Measurements from ENCODE around the gene APOBEC3B. TPM values are rescaled to one million over a fixed set of nuclear protein-coding genes. Genes with fewer than 3 reads are reported as not detected.

APOBEC3B gene
- total and polyA plus RNA-seq, 9 of the 15 experiments (the other 6 are each of a cell fraction or from before 2014, with no cell fraction given) = 5.9 to 166 (median 43.2) TPM

DNA sequence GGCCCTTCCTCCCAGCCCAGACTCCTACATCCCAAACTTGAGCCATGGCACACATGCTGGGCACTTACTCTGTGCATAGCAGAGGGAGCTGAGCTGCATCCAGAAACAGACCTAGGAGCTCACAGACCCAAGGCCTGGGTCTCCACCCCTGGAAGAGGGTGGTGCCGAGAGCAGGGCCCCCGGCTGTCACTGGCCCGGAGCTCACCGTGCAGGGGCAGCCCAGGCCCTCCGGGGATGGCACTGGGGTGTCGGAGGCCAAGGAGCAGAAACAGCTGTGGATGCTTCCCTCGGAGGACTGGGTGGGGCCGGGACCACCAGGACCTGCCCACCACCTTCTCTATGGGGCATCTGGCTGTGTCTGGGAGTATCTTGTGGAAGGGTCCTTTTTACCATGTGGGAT, 29.1 kb upstream of the APOBEC3B start:
- intact Hi-C loops (cut with micrococcal nuclease) (no loop called here), in situ Hi-C loops (cut with MboI) (no loop called here)
- no peak overlapping the region for H3K27ac ChIP-seq (ENCODE audit: extremely low read depth, low read depth, low read length)
- no peaks in the 10 kb centered on the region for H3K36me3 ChIP-seq (ENCODE audit: control insufficient read depth, insufficient read depth, low read length)
- H3K9me1 ChIP-seq (ENCODE audit: control insufficient read depth, insufficient read depth, low read length) = no peaks in the 10 kb centered on the region
- H3K79me2 ChIP-seq (ENCODE audit: control insufficient read depth, insufficient read depth, low read length) = no peaks in the 10 kb centered on the region
- BruUV-seq (replicated peaks) = no TSS peak
- ATAC-seq (no peak), DNase-seq (ENCODE audit: extremely low read depth in 1 of 4, low spot score in 3 of 4) (no peak), FAIRE-seq (no peak)
- peaks cover 5 to 18% of the 10 kb centered on the region in 2 experiments; a peak in 4 of 5 replicates for H3K4me1 ChIP-seq (replicated peaks in 1 of 2; ENCODE audit: control insufficient read depth in 2 of 2, insufficient read depth in 2 of 2, low read length in 2 of 2)
- no peak overlapping the region for H3K4me2 ChIP-seq (ENCODE audit: insufficient read depth, low read length)
- no peak overlapping the region for H3K4me3 ChIP-seq
- H2AFZ ChIP-seq (ENCODE audit: low read depth, low read length) = no peak overlapping the region
- CTCF ChIA-PET (ENCODE audit: low intra/inter-chr PET ratio) = no interaction called here
- H4K20me1 ChIP-seq (replicated peaks; ENCODE audit: control insufficient read depth, insufficient read depth, low read length) = no peaks in the 10 kb centered on the region
- WGBS (ENCODE audit: insufficient coverage, low coverage, missing lambda C conversion rate) = 27% methylated on average over 6 of the region's 8 CpGs
- POLR2A ChIA-PET = no interaction called here
- no peaks in the 10 kb centered on the region for H3K9me3 ChIP-seq (replicated peaks; ENCODE audit: control insufficient read depth, insufficient read depth, low read depth, low read length)
- peaks cover 0 to 5% of the 10 kb centered on the region in 2 experiments; a peak in 3 of 5 replicates for H3K27me3 ChIP-seq (ENCODE audit: control insufficient read depth in 2 of 2, insufficient read depth in 2 of 2, low read length in 2 of 2)
- H3K9ac ChIP-seq (ENCODE audit: insufficient read depth in 1 of 2, low read depth in 2 of 2, low read length in 2 of 2) = no peak overlapping the region
- TF ChIP-seq, protein P1, sequence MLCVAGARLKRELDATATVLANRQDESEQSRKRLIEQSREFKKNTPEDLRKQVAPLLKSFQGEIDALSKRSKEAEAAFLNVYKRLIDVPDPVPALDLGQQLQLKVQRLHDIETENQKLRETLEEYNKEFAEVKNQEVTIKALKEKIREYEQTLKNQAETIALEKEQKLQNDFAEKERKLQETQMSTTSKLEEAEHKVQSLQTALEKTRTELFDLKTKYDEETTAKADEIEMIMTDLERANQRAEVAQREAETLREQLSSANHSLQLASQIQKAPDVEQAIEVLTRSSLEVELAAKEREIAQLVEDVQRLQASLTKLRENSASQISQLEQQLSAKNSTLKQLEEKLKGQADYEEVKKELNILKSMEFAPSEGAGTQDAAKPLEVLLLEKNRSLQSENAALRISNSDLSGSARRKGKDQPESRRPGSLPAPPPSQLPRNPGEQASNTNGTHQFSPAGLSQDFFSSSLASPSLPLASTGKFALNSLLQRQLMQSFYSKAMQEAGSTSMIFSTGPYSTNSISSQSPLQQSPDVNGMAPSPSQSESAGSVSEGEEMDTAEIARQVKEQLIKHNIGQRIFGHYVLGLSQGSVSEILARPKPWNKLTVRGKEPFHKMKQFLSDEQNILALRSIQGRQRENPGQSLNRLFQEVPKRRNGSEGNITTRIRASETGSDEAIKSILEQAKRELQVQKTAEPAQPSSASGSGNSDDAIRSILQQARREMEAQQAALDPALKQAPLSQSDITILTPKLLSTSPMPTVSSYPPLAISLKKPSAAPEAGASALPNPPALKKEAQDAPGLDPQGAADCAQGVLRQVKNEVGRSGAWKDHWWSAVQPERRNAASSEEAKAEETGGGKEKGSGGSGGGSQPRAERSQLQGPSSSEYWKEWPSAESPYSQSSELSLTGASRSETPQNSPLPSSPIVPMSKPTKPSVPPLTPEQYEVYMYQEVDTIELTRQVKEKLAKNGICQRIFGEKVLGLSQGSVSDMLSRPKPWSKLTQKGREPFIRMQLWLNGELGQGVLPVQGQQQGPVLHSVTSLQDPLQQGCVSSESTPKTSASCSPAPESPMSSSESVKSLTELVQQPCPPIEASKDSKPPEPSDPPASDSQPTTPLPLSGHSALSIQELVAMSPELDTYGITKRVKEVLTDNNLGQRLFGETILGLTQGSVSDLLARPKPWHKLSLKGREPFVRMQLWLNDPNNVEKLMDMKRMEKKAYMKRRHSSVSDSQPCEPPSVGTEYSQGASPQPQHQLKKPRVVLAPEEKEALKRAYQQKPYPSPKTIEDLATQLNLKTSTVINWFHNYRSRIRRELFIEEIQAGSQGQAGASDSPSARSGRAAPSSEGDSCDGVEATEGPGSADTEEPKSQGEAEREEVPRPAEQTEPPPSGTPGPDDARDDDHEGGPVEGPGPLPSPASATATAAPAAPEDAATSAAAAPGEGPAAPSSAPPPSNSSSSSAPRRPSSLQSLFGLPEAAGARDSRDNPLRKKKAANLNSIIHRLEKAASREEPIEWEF (CRISPR knock-in tag; IDR thresholded peaks at IDR 0.05) = no peak
- TF ChIP-seq NR2C1 (IDR thresholded peaks at IDR 0.05) = no peak
- no peak for TF ChIP-seq NR2C1 (tag; IDR thresholded peaks at IDR 0.05)
- TF ChIP-seq ZNF408 (CRISPR knock-in tag; IDR thresholded peaks at IDR 0.05; ENCODE audit: low read depth) = no peak
- TF ChIP-seq, protein P2, sequence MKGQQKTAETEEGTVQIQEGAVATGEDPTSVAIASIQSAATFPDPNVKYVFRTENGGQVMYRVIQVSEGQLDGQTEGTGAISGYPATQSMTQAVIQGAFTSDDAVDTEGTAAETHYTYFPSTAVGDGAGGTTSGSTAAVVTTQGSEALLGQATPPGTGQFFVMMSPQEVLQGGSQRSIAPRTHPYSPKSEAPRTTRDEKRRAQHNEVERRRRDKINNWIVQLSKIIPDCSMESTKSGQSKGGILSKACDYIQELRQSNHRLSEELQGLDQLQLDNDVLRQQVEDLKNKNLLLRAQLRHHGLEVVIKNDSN (CRISPR knock-in tag; IDR thresholded peaks at IDR 0.05) = no peak
- TF ChIP-seq HSF4 (CRISPR knock-in tag; IDR thresholded peaks at IDR 0.05; ENCODE audit: borderline replicate concordance) = no peak
- TF ChIP-seq POLR2A (conservative IDR thresholded peaks at IDR 0.05) = no peak
- no peak for TF ChIP-seq TCF3 (CRISPR knock-in tag; IDR thresholded peaks at IDR 0.05)
- TF ChIP-seq, protein P3, sequence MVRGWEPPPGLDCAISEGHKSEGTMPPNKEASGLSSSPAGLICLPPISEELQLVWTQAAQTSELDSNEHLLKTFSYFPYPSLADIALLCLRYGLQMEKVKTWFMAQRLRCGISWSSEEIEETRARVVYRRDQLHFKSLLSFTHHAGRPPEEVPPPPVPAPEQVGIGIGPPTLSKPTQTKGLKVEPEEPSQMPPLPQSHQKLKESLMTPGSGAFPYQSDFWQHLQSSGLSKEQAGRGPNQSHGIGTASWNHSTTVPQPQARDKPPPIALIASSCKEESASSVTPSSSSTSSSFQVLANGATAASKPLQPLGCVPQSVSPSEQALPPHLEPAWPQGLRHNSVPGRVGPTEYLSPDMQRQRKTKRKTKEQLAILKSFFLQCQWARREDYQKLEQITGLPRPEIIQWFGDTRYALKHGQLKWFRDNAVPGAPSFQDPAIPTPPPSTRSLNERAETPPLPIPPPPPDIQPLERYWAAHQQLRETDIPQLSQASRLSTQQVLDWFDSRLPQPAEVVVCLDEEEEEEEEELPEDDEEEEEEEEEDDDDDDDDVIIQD (CRISPR knock-in tag; IDR thresholded peaks at IDR 0.05) = no peak
- TF ChIP-seq RBM34 (IDR thresholded peaks at IDR 0.05; ENCODE audit: borderline replicate concordance, insufficient read depth, low read length) = no peak
- TF ChIP-seq NR3C1 (CRISPR knock-in tag; IDR thresholded peaks at IDR 0.05) = no peak
- TF ChIP-seq, protein P4, sequence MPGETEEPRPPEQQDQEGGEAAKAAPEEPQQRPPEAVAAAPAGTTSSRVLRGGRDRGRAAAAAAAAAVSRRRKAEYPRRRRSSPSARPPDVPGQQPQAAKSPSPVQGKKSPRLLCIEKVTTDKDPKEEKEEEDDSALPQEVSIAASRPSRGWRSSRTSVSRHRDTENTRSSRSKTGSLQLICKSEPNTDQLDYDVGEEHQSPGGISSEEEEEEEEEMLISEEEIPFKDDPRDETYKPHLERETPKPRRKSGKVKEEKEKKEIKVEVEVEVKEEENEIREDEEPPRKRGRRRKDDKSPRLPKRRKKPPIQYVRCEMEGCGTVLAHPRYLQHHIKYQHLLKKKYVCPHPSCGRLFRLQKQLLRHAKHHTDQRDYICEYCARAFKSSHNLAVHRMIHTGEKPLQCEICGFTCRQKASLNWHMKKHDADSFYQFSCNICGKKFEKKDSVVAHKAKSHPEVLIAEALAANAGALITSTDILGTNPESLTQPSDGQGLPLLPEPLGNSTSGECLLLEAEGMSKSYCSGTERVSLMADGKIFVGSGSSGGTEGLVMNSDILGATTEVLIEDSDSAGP (CRISPR knock-in tag; IDR thresholded peaks at IDR 0.05) = no peak
- no peak for TF ChIP-seq HBP1 (CRISPR knock-in tag; IDR thresholded peaks at IDR 0.05)

All from K562 (cell line).